Measurements from ENCODE around the gene SMG6. TPM values are rescaled to one million over a fixed set of nuclear protein-coding genes. Genes with fewer than 3 reads are reported as not detected.

The SMG6 gene
- total and polyA plus RNA-seq, 8 donors, result 27.7 to 42.2 (median 38.5) TPM

DNA sequence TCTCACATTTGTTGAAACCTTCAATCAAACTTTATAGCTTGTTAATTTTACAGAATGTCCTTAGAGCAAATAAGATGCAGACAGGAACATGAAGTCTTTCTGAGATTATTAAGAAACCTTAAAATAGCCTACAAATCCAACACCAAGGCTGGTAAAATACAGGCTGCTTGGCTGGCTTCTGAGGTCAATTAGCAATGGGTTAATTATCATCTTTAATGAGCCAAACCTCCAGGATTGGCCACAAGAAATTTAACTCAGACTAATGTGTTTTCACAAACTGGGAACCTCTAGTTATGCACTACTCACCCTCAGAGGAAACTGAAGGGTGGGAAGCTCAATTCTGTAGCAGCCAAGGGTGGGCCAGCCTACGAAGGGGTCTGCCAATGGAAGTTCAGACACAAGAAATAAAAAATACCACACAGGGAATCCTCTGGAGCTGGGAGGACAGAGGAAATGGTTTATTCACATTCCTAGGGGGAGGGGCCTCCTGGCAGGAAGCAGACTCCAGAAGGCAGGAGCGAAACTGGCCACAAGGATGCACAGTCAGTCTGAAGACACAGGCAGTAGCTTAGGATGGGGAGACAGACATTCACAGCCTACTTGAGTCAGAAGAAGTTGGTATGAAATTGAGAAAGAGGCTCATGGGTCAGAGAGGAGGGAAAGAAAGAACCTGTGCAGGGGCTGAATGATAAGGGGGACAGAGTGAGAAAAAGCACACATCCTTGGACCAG lies 212.6 kb downstream of the SMG6 start:
- TF ChIP-seq, protein P1, sequence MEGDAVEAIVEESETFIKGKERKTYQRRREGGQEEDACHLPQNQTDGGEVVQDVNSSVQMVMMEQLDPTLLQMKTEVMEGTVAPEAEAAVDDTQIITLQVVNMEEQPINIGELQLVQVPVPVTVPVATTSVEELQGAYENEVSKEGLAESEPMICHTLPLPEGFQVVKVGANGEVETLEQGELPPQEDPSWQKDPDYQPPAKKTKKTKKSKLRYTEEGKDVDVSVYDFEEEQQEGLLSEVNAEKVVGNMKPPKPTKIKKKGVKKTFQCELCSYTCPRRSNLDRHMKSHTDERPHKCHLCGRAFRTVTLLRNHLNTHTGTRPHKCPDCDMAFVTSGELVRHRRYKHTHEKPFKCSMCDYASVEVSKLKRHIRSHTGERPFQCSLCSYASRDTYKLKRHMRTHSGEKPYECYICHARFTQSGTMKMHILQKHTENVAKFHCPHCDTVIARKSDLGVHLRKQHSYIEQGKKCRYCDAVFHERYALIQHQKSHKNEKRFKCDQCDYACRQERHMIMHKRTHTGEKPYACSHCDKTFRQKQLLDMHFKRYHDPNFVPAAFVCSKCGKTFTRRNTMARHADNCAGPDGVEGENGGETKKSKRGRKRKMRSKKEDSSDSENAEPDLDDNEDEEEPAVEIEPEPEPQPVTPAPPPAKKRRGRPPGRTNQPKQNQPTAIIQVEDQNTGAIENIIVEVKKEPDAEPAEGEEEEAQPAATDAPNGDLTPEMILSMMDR (IDR thresholded peaks at IDR 0.05), result peak in 1 of 2 donors; percentile 29
- Histone ChIP-seq H3K9me3 (no peaks in the 10 kb centered on the region), H3K36me3 (no peaks in the 10 kb centered on the region), H3K4me3 (no peak overlapping the region), H3K27ac (peak overlapping the region; percentile 20 to 87), H3K4me1 (peaks cover 50 to 79% of the 10 kb centered on the region in 2 donors), H3K27me3 (no peaks in the 10 kb centered on the region)
- peak; percentile 5 for ATAC-seq
- intact Hi-C loops (cut with DNase I), result no loop called here
- DNase-seq, result peak in 1 of 4 donors; percentile 87

GRCh38 chr17:2090210-2090641 lies 213.4 kb downstream of the SMG6 start:
- no peak for DNase-seq
- peak overlapping the region in 1 of 2 donors; percentile 32 for H3K4me3 ChIP-seq
- no peaks in the 10 kb centered on the region for H3K27me3 ChIP-seq
- intact Hi-C loops (cut with DNase I), result no loop called here
- H3K4me1 ChIP-seq, result peaks cover 53 to 83% of the 10 kb centered on the region in 2 donors
- no peaks in the 10 kb centered on the region for H3K36me3 ChIP-seq
- no peaks in the 10 kb centered on the region for H3K9me3 ChIP-seq
- TF ChIP-seq, protein P1 (IDR thresholded peaks at IDR 0.05), result no peak
- ATAC-seq, result no peak
- peak overlapping the region; percentile 69 to 87 for H3K27ac ChIP-seq

GRCh38 chr17:2089021-2089422 lies 214.6 kb downstream of the SMG6 start:
- Histone ChIP-seq H3K36me3 (no peaks in the 10 kb centered on the region), H3K27ac (peak overlapping the region; percentile 69 to 87), H3K27me3 (no peaks in the 10 kb centered on the region), H3K9me3 (no peaks in the 10 kb centered on the region), H3K4me1 (peaks cover 57 to 93% of the 10 kb centered on the region in 2 donors), H3K4me3 (peak overlapping the region; percentile 3 to 32)
- DNase-seq (no peak), ATAC-seq (no peak)
- intact Hi-C loops (cut with DNase I), result no loop called here
- TF ChIP-seq, protein P1 (IDR thresholded peaks at IDR 0.05), result no peak

DNA sequence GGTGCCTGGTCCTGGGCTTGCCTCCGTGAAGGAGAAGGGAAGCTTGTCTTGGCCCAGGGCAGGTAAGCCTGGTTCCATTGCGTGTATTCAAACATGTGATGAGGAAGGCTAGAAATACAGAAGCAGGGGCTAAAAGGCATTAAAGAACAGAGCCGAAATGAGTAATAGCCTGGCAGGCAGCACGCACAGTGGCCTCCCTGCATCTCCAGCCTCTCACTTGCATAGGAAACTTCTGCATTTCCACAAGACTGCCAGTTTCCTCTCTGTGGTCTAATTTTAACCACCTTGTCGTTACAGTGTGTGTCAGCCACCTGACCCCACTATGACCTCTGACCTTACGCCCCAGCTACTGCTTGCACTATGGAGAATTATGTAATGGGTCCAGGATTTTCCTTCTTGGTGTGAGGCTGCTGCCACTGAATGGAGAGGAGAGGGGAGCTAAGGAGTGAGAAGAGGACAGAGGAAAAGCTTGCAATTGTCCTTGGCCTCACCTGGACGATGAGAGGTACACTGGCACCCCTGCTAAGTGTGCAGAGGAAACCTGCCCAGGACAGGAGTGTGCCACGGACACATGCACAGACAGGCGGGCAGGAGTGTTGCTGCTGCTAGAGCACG lies 215.9 kb downstream of the SMG6 start:
- peak; percentile 9 for ATAC-seq
- peaks cover 65 to 96% of the 10 kb centered on the region in 2 donors for H3K4me1 ChIP-seq

DNA sequence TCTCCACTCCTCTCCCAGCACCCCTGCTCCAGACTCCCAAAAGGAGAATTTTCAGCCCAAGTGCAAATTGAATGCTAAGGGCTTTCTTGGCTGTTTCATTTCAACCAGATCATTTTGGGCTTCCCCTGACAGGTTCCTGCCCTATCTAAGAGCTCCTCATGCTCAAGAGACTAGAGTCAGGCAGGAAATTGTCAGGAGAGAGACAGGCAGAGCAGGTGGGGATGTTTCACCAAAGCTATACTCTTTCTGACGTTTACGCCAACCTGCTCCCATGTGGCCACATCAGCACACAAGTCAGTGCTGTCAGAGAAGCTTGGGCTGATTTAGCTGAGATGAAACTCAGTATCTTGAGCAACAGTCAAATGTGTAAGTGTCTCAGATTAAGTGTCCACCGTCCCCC lies 217.3 kb downstream of the SMG6 start:
- intact Hi-C loops (cut with DNase I), result no loop called here
- H3K4me1 ChIP-seq, result peaks cover 62 to 98% of the 10 kb centered on the region in 2 donors
- TF ChIP-seq, protein P1 (IDR thresholded peaks at IDR 0.05), result no peak
- H3K9me3 ChIP-seq, result no peaks in the 10 kb centered on the region
- H3K36me3 ChIP-seq, result peaks cover 0 to 8% of the 10 kb centered on the region in 2 donors
- no peak overlapping the region for H3K4me3 ChIP-seq
- H3K27ac ChIP-seq, result peak overlapping the region; percentile 82 to 87
- ATAC-seq, result no peak
- no peaks in the 10 kb centered on the region for H3K27me3 ChIP-seq
- DNase-seq, result no peak

More for the DNA sequence above, 215.9 kb downstream of the SMG6 start:
- no peak overlapping the region for H3K4me3 ChIP-seq
- TF ChIP-seq, protein P1 (IDR thresholded peaks at IDR 0.05), result no peak
- DNase-seq, result peak in 1 of 4 donors; percentile 71
- no peaks in the 10 kb centered on the region for H3K9me3 ChIP-seq
- H3K36me3 ChIP-seq, result no peaks in the 10 kb centered on the region
- intact Hi-C loops (cut with DNase I), result no loop called here
- no peaks in the 10 kb centered on the region for H3K27me3 ChIP-seq
- peak overlapping the region in 1 of 2 donors; percentile 69 for H3K27ac ChIP-seq

Measured in left lung (tissue), 10 donors.